GM12878 (cell line): ENCODE measurements around the gene RAB34. TPM values are rescaled to one million over a fixed set of nuclear protein-coding genes. Genes with fewer than 3 reads are reported as not detected.
A peak's percentile ranks its signal among the peaks of the same experiment; 100 is the strongest.

Source experiments
- ATF3 ChIP-seq: IDR thresholded peaks from 2 replicates; pipeline ENCODE4 v1.6.1; 2011; ENCODE audit warnings: low read depth, mild to moderate bottlenecking, low read length, moderate library complexity, borderline replicate concordance; ENCODE audit errors: extremely low read depth
- BCLAF1 ChIP-seq: fragments of 450-650 bp; IDR thresholded peaks from 2 replicates; pipeline ENCODE4 v1.6.1; 2017; ENCODE audit warnings: antibody characterized with exemption, mild to moderate bottlenecking, moderate library complexity
- CBFB ChIP-seq: IDR thresholded peaks from 2 replicates; pipeline ENCODE4 v1.6.1; 2016; ENCODE audit warnings: antibody characterized with exemption, low read depth
- CEBPB ChIP-seq, 2 experiments: fragments of 150-350 bp in 1 of 2; IDR thresholded peaks; 2 replicates each; pipeline ENCODE4 v1.6.1; 2012 to 2014; ENCODE audit warnings: low read depth in 2 of 2, low read length in 2 of 2, borderline replicate concordance in 1 of 2, inconsistent platforms in 1 of 2
- CHD4 ChIP-seq: fragments of 200-600 bp; sonication (generic); IDR thresholded peaks from 2 replicates; pipeline ENCODE4 v1.6.1; 2016; ENCODE audit warnings: mild to moderate bottlenecking
- E2F4 ChIP-seq: IDR thresholded peaks from 2 replicates; pipeline ENCODE4 v1.6.1; 2012; ENCODE audit warnings: low read depth, low read length, improper control_type of control experiment
- EED ChIP-seq: sonication (generic); IDR thresholded peaks from 2 replicates; pipeline ENCODE4 v1.6.1; 2016; ENCODE audit warnings: antibody characterized with exemption, low read depth
- ELK1 ChIP-seq: IDR thresholded peaks from 2 replicates; pipeline ENCODE4 v1.6.1; 2012; ENCODE audit warnings: low read depth, low read length, improper control_type of control experiment
- FOS ChIP-seq: IDR thresholded peaks from 3 replicates; pipeline ENCODE4 v1.6.1; 2011; ENCODE audit warnings: borderline replicate concordance; ENCODE audit not compliant: insufficient read length; ENCODE audit errors: extremely low read depth
- HCFC1 ChIP-seq: fragments of 150-350 bp; IDR thresholded peaks from 2 replicates; pipeline ENCODE4 v1.6.1; 2014; ENCODE audit warnings: low read length
- IRF3 ChIP-seq: fragments of 450-650 bp; IDR thresholded peaks from 2 replicates; pipeline ENCODE4 v1.6.1; 2014; ENCODE audit warnings: mild to moderate bottlenecking
- IRF4 ChIP-seq: IDR thresholded peaks from 2 replicates; pipeline ENCODE4 v1.6.1; 2011; ENCODE audit warnings: low read depth, low read length
- JUNB ChIP-seq: IDR thresholded peaks from 2 replicates; pipeline ENCODE4 v1.6.1; 2016; ENCODE audit warnings: antibody characterized with exemption, mild to moderate bottlenecking
- MAX ChIP-seq: IDR thresholded peaks from 2 replicates; pipeline ENCODE4 v1.6.1; 2012; ENCODE audit warnings: low read depth, low read length, improper control_type of control experiment
- MEF2A ChIP-seq: IDR thresholded peaks from 2 replicates; pipeline ENCODE4 v1.6.1; 2011; ENCODE audit warnings: low read depth, mild to moderate bottlenecking, low read length, moderate library complexity; ENCODE audit not compliant: insufficient read depth
- NFYB ChIP-seq: IDR thresholded peaks from 2 replicates; pipeline ENCODE4 v1.6.1; 2011; ENCODE audit warnings: low read depth, mild to moderate bottlenecking, low read length, improper control_type of control experiment, moderate library complexity; ENCODE audit not compliant: insufficient read depth
- NRF1 ChIP-seq: conservative IDR thresholded peaks from 2 replicates; pipeline ENCODE4 v1.6.1; 2011; ENCODE audit warnings: mild to moderate bottlenecking, low read depth, low read length, improper control_type of control experiment
- USF1 ChIP-seq: IDR thresholded peaks from 2 replicates; pipeline ENCODE4 v1.6.1; 2011; ENCODE audit warnings: borderline replicate concordance, low read depth, mild to moderate bottlenecking, moderate library complexity, mixed read lengths, low read length; ENCODE audit not compliant: insufficient read depth; ENCODE audit errors: extremely low read length
- ZNF274 ChIP-seq: IDR thresholded peaks from one replicate; pipeline ENCODE4 v1.8.0; 2011; ENCODE audit not compliant: insufficient read length, insufficient read depth
- ZZZ3 ChIP-seq: IDR thresholded peaks from 2 replicates; pipeline ENCODE4 v1.6.1; 2011; ENCODE audit warnings: low read depth; ENCODE audit not compliant: control insufficient read depth, insufficient read length
- polyA plus RNA-seq, 11 experiments: library from polyadenylated mRNA; depleted of rRNA in 4 of 11; unstranded in 6 of 11; stranded (reverse) in 5 of 11; fragments of >200 nt; fragmentation: Nextera tagmentation in 4 of 11; fragmentation: Illumina TruSeq in 1 of 11; extraction: Ambion mirVana in 4 of 11; extraction: Trizol in 1 of 11; gene quantifications; 1 replicate in 1 of 11; 2 replicates in 10 of 11; pipeline versions ENCODE4 v1.2.1 to v1.2.3, GENCODE V29; 2011 to 2016; ENCODE audit warnings: inconsistent platforms in 2 of 11, missing spikeins in 2 of 11, low read depth in 1 of 11
- total RNA-seq, 4 experiments: library from RNA; depleted of rRNA in 3 of 4; stranded (reverse); fragments of >200 nt in 3 of 4; fragmentation: Illumina TruSeq in 1 of 4; extraction: Trizol in 1 of 4; gene quantifications; 2 replicates each; pipeline versions ENCODE4 v1.2.1 to v1.2.3, GENCODE V29; 2013 to 2021

The RAB34 gene
- total and polyA plus RNA-seq, 10 of the 15 experiments (the other 5 are each of a cell fraction or from before 2014, with no cell fraction given): 0.37 to 46.4 (median 32.8) TPM

GRCh38 chr17:28741358-28742349, 24.0 kb upstream of the RAB34 start (continued):
- TF ChIP-seq CBFB: peak; percentile 67; the same call in 1 of the 2 replicates
- no peak for TF ChIP-seq CHD4
- TF ChIP-seq USF1: no peak
- TF ChIP-seq IRF4: no peak
- TF ChIP-seq ATF3: no peak
- TF ChIP-seq EED: peak; percentile 93
- no peak for TF ChIP-seq NRF1
- TF ChIP-seq ZNF274: no peak
- TF ChIP-seq ZZZ3: no peak
- no peak for TF ChIP-seq JUNB
- TF ChIP-seq CEBPB (IDR thresholded peaks at IDR 0.05; ENCODE audit: borderline replicate concordance in 1 of 2, low read depth in 2 of 2, low read length in 2 of 2): no peak
- TF ChIP-seq IRF3: no peak
- no peak for TF ChIP-seq NFYB
- TF ChIP-seq FOS: no peak
- TF ChIP-seq MEF2A: peak; percentile 61; the same call in 1 of the 2 replicates
- no peak for TF ChIP-seq E2F4
- TF ChIP-seq HCFC1: no peak
- no peak for TF ChIP-seq BCLAF1
- no peak; the same call in 1 of the 2 replicates for TF ChIP-seq ELK1
- no peak for TF ChIP-seq MAX
